Activated CD4-positive, alpha-beta T cell treated with anti-CD3 and anti-CD28 coated beads for 36 hours (primary cell): ENCODE measurements around the gene ZBTB6. TPM values are rescaled to one million over a fixed set of nuclear protein-coding genes. Genes with fewer than 3 reads are reported as not detected.

Source experiments
- ATAC-seq: fragments of 200-7000 bp; cut with Tn5 transposase; one replicate; pipeline ENCODE4 v1.10.0; 2021; ENCODE audit warnings: mild to moderate bottlenecking, moderate library complexity
- CTCF ChIA-PET: fragments of 350-600 bp; sonication (Branson Sonifier 250); formaldehyde crosslinking; loops from one replicate; lab custom pipeline; 2021; ENCODE audit warnings: antibody characterized with exemption; lab: Charles Lee
- POLR2A ChIA-PET: fragments of 350-600 bp; sonication (Branson Sonifier 250); formaldehyde crosslinking; loops from one replicate; lab custom pipeline; 2021; ENCODE audit warnings: antibody characterized with exemption, inconsistent platforms; lab: Charles Lee
- DNase-seq: peaks from one replicate; pipeline ENCODE4 v3.0.0-alpha.2; 2020
- H3K27ac Mint-ChIP-seq: one replicate; pipeline ENCODE4 v1.8.0; 2021; ENCODE audit warnings: mixed read lengths
- H3K27me3 Mint-ChIP-seq: one replicate; pipeline ENCODE4 v1.8.0; 2021; ENCODE audit warnings: mixed read lengths
- H3K36me3 Mint-ChIP-seq: one replicate; pipeline ENCODE4 v1.8.0; 2021; ENCODE audit warnings: low read depth, mixed read lengths
- H3K4me1 Mint-ChIP-seq: one replicate; pipeline ENCODE4 v1.8.0; 2021; ENCODE audit warnings: mixed read lengths
- H3K4me3 Mint-ChIP-seq: one replicate; pipeline ENCODE4 v1.8.0; 2021; ENCODE audit warnings: mild to moderate bottlenecking, moderate library complexity, mixed read lengths
- H3K9me3 Mint-ChIP-seq: one replicate; pipeline ENCODE4 v1.8.0; 2021; ENCODE audit warnings: low read depth, mixed read lengths
- intact Hi-C, 2 experiments: fragments of 100-400 bp; cut with DNase I in 1 of 2; cut with micrococcal nuclease in 1 of 2; formaldehyde crosslinking; loops; one replicate each; pipeline versions ENCODE4 v1.14.2 to v1.15.1; 2022 to 2024; cut with DNase I, micrococcal nuclease
- total RNA-seq, 2 experiments: library from RNA; stranded (reverse); gene quantifications; one replicate each; pipeline ENCODE4 v1.2.3, GENCODE V29; 2021

ZBTB6 gene, protein sequence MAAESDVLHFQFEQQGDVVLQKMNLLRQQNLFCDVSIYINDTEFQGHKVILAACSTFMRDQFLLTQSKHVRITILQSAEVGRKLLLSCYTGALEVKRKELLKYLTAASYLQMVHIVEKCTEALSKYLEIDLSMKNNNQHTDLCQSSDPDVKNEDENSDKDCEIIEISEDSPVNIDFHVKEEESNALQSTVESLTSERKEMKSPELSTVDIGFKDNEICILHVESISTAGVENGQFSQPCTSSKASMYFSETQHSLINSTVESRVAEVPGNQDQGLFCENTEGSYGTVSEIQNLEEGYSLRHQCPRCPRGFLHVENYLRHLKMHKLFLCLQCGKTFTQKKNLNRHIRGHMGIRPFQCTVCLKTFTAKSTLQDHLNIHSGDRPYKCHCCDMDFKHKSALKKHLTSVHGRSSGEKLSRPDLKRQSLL
- total RNA-seq = 1 to 10 TPM; 8.8 to 9.3 TPM

DNA sequence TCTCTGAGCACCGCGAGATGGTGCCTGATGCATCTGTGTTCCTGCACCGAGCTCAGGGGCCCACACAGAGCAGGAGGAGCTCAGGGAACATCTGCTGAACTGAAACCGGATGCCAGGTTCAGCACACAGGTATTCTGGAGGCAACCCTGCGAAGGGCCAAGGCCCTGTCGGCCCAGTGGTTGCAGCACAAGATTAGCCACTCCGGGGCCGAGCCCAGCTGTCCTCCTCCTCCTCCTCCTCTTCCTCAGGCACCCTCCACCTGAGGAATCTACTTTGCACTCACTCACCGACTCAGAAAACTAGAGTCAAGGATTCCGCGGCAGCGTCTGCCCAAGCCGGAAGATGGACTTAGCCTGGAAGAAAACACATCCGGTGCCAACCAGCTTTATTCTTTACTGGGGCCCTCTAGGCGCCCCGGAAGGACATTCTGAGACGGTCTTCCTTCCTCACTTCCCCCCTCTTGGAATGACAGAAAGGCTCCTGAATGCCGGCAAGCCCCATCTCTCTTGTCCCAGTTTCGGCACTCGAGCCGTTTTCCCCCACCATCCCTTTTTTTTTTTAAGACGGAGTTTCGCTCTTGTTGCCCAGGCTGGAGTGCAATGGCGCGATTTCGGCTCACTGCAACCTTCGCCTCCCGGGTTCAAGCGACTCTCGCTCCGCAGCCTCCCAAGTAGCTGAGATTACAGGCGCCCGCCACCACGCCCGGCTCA, at the start of gene ZBTB6:
TSS of gene ZBTB6 (minus strand) at position 360 of the 710 bp plus-strand sequence. CDS start 1,251 bp downstream, outside the sequence.
- H3K4me3 Mint-ChIP-seq = peak within 1 kb of the TSS; percentile 100
- DNase-seq (peak; percentile 86), ATAC-seq (peak; percentile 96)
- H3K4me1 Mint-ChIP-seq = peaks cover 33% of the 10 kb centered on the region
- H3K9me3 Mint-ChIP-seq = no peaks in the 10 kb centered on the region
- ChIA-PET CTCF (interaction anchor here (0.7 to 1.3 kb wide), 7 partner anchors 9 to 78 kb away, joined by 3 to 9 read pairs (median 3); partner anchors contain the start of gene RABGAP1), POLR2A (interaction anchor here (0.6 to 2.2 kb wide), 10 partner anchors 8 to 1676 kb away, joined by 3 to 18 read pairs (median 8); partner anchors contain the start of genes RABGAP1, RC3H2 and ZBTB26)
- peaks cover 32% of the 10 kb centered on the region for H3K36me3 Mint-ChIP-seq
- peak within 1 kb of the TSS; percentile 100 for H3K27ac Mint-ChIP-seq
- intact Hi-C loops = loop anchor here (1.0 to 2.0 kb wide), 6 partner anchors 8 to 355 kb away; partner anchors contain the start of genes RABGAP1 (in 2 of the 2), RC3H2 (in 2 of the 2), ZBTB26 (in 2 of the 2) and PDCL (in 1 of the 2)
- H3K27me3 Mint-ChIP-seq = no peaks in the 10 kb centered on the region

DNA sequence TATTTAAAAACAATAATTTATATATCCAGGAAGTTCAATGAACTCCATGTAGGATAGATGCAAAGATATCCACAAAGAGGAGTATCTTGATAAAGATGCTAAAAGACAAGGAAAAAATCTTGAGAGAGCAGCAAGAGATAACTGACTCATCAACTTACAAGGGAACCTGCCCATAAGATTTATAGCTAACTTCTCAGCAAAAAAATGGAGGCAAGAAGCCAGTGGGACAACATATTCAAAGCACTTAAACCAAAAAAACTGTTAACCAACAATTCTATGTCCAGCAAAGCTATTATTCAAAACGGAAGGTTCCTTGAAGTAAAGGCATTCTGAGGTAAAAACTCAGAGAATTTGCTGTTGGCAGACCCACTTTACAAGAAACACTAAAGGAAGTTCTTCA, 48.0 kb upstream of the ZBTB6 start:
- no peaks in the 10 kb centered on the region for H3K27me3 Mint-ChIP-seq
- DNase-seq (no peak), ATAC-seq (no peak)
- H3K9me3 Mint-ChIP-seq = no peaks in the 10 kb centered on the region
- no peak overlapping the region for H3K27ac Mint-ChIP-seq
- H3K36me3 Mint-ChIP-seq = peaks cover 42% of the 10 kb centered on the region
- POLR2A ChIA-PET = no interaction called here
- intact Hi-C loops = no loop called here
- no peak overlapping the region for H3K4me3 Mint-ChIP-seq
- peaks cover 3% of the 10 kb centered on the region for H3K4me1 Mint-ChIP-seq
- CTCF ChIA-PET = interaction anchor here (1.3 to 1.5 kb wide), 2 partner anchors 21 to 29 kb away, joined by 3 to 4 read pairs; no protein-coding TSS in a partner anchor

DNA sequence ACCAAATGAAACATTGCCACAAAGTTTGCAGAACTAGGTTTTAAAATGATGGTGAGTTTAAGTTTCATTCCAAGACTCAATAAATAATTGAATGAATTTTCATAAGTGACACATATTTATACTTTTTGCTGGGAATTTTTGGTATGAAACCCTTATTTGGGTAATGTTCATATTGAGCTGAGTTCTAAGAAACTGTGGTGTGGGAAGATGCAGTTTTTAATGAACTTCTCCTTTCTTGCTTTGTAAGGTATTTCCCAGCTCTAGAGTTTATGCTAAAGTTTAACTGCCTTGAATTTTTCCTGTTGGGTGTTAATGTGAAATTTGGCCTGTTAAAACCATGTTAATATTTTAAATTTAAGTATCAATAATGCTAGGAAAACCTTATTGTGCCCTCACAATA, 42.8 kb upstream of the ZBTB6 start:
- H3K4me1 Mint-ChIP-seq = peaks cover 15% of the 10 kb centered on the region
- H3K27me3 Mint-ChIP-seq = no peaks in the 10 kb centered on the region
- intact Hi-C loops = no loop called here
- H3K4me3 Mint-ChIP-seq = no peak overlapping the region
- H3K9me3 Mint-ChIP-seq = no peaks in the 10 kb centered on the region
- DNase-seq = no peak
- ChIA-PET POLR2A (no interaction called here), CTCF (interaction anchor here (0.9 kb wide), 1 partner anchor 55 kb away, joined by 3 read pairs; no protein-coding TSS in a partner anchor)
- H3K36me3 Mint-ChIP-seq = peaks cover 32% of the 10 kb centered on the region
- ATAC-seq = no peak
- no peak overlapping the region for H3K27ac Mint-ChIP-seq

DNA sequence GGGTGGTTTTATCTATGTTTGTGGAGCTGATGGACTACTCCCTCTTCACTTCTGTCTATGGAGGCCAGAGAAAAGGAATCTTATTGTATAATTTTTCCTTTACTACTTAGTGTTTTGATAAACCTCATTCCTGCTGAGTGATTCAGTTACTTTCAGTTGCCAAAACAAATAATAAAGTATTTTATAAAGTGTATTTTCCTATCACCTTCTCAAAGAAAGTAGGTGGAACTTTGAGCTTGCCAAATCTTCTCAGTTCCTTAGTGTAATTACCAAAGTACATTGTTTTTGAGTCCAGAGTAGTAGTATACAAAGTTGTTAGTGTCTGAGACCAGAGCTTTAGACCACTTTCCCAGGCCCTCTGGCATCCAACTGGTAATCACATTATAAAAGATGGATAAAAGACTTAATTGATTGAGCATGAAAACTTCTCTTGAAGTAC, 41.1 kb upstream of the ZBTB6 start:
- Mint-ChIP-seq H3K36me3 (peaks cover 17% of the 10 kb centered on the region), H3K9me3 (no peaks in the 10 kb centered on the region), H3K4me1 (peaks cover 27% of the 10 kb centered on the region), H3K4me3 (no peak overlapping the region), H3K27ac (no peak overlapping the region), H3K27me3 (no peaks in the 10 kb centered on the region)
- ATAC-seq (no peak), DNase-seq (no peak)
- ChIA-PET POLR2A (no interaction called here), CTCF (interaction anchor here (0.7 to 1.2 kb wide), 2 partner anchors 23 to 271 kb away, joined by 3 read pairs; partner anchors contain the start of gene ZBTB26)
- intact Hi-C loops = no loop called here

DNA sequence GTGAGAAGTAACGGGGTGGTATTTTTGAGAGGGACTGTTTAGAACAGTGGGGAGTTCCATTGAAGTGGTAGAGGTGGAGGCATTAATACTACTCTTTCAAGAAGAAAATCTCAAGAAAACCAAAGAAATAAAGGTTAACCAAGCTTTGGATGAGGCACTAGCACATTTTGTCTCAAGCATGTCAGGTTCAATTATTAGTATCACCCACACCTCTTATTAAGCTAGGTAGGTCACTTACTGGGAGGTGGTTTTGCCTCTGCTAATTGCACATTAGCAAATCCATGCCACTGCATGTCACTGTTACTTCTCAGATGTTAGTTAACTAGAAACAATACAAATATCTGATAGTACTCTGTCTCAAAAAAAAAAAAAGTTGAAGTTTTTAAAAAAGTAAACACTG, 37.9 kb upstream of the ZBTB6 start:
- Mint-ChIP-seq H3K4me1 (peaks cover 47% of the 10 kb centered on the region), H3K27me3 (no peaks in the 10 kb centered on the region), H3K9me3 (no peaks in the 10 kb centered on the region), H3K27ac (no peak overlapping the region), H3K4me3 (no peak overlapping the region), H3K36me3 (peaks cover 6% of the 10 kb centered on the region)
- ATAC-seq (no peak), DNase-seq (no peak)
- ChIA-PET POLR2A (interaction anchor here (0.5 kb wide), 1 partner anchor 49 kb away, joined by 6 read pairs; no protein-coding TSS in a partner anchor), CTCF (interaction anchor here (1.0 kb wide), 1 partner anchor 11 kb away, joined by 4 read pairs; no protein-coding TSS in a partner anchor)
- intact Hi-C loops = no loop called here

DNA sequence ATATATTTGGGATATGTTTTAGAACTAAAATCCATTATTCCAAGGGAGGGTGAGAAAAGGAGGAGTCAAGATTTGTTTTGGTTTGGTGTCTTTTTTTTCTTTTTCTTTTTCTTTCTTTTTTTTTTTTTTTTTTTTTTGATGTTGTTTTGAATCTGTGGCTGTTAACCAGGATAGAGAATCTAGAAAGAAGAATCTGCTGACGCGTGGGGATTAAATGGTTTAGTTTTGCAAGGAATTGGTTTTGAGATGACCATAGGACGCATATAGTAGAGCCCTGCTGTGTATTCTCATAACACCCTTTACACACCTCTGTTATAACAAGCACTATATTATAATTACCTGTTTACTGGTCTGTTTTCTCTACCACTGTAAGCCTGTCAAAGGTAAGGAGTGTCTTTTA, 37.1 kb upstream of the ZBTB6 start:
- ChIA-PET POLR2A (no interaction called here), CTCF (no interaction called here)
- DNase-seq = no peak
- ATAC-seq = no peak
- H3K27me3 Mint-ChIP-seq = no peaks in the 10 kb centered on the region
- H3K9me3 Mint-ChIP-seq = no peaks in the 10 kb centered on the region
- intact Hi-C loops = no loop called here
- H3K36me3 Mint-ChIP-seq = peaks cover 6% of the 10 kb centered on the region
- H3K4me3 Mint-ChIP-seq = no peak overlapping the region
- H3K27ac Mint-ChIP-seq = no peak overlapping the region
- H3K4me1 Mint-ChIP-seq = peaks cover 55% of the 10 kb centered on the region

DNA sequence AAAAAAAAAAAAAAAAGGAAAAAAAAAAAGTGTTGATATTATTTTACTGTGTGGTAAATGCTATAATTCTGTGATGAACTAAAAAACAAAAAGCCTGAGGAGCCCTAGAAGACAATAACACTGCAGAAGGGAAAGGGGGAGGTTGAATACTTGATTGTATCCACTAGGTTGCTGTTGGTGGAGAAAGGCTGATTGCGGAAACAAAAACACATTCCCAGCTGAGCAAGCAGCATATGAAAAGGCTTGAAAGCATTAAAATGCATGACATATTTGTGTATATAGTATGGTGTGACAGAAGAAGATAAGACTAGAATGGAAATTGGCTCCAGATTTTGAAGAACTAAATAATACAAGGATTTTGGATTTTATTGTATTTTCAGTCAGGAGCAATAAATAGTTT, 36.6 kb upstream of the ZBTB6 start:
- CTCF ChIA-PET = no interaction called here
- Mint-ChIP-seq H3K4me3 (no peak overlapping the region), H3K27me3 (no peaks in the 10 kb centered on the region), H3K4me1 (peaks cover 52% of the 10 kb centered on the region), H3K27ac (no peak overlapping the region), H3K36me3 (peaks cover 7% of the 10 kb centered on the region), H3K9me3 (no peaks in the 10 kb centered on the region)
- DNase-seq (no peak), ATAC-seq (no peak)
- POLR2A ChIA-PET = interaction anchor here (0.6 kb wide), 1 partner anchor 40 kb away, joined by 3 read pairs; no protein-coding TSS in a partner anchor
- intact Hi-C loops = loop anchor here in 1 of 2 experiments (5.0 to 10.0 kb wide), 2 partner anchors 275 to 487 kb away; no protein-coding TSS in a partner anchor

DNA sequence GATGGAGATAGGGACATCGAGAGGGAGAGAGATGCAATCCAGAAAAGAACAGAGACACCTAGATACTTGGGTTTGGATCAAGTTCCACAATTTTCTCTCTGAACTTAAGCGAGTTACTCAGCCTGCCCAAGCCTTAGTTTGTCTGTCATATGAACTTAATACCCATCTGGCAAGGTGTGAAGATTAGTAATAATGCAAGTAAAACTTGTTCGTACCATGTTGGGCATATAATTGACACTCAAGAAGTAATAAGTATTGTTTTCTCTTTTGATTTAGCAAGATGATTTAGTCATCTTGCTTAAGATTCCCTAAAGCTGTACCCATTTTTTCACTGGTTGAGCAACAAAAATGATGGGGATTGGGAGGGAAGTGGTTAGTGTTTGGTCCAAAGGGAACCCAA, 35.2 kb upstream of the ZBTB6 start:
- DNase-seq = peak; percentile 20
- peak overlapping the region; percentile 8 for H3K4me3 Mint-ChIP-seq
- no peaks in the 10 kb centered on the region for H3K9me3 Mint-ChIP-seq
- ChIA-PET POLR2A (interaction anchor here (0.7 to 1.1 kb wide), 2 partner anchors 31 to 36 kb away, joined by 3 to 6 read pairs; partner anchors contain the start of gene ZBTB6), CTCF (interaction anchor here (1.0 kb wide), 1 partner anchor 11 kb away, joined by 3 read pairs; no protein-coding TSS in a partner anchor)
- ATAC-seq = peak; percentile 95
- H3K27me3 Mint-ChIP-seq = no peaks in the 10 kb centered on the region
- H3K36me3 Mint-ChIP-seq = peaks cover 7% of the 10 kb centered on the region
- intact Hi-C loops = loop anchor here in 1 of 2 experiments (5.0 to 10.0 kb wide), 2 partner anchors 276 to 486 kb away; no protein-coding TSS in a partner anchor
- H3K27ac Mint-ChIP-seq = peak overlapping the region; percentile 75
- peaks cover 48% of the 10 kb centered on the region for H3K4me1 Mint-ChIP-seq

DNA sequence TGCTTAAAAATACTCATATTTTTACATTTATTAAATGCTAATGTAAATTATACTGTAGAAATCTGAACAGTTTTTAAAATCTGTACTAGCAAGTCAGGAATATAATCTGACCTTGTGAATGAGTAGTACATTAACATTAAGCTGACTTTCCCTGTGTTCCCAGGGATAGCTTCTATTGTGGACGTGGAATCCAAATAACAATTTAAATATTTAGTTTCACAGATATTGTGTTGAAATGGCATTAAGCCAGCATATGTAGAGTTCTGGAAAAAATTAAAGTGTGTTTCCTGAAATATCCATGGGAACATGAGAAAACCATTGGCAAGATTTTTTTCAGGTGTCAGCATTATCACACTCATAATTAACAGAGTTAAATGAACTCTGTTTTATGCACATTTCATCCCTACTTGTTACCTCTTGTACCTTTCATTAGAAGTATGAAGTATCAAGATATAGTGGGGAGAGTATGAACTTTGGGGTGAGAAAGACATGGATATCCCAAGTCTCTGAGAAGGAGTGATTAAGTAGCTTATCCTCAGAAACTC, 33.4 kb upstream of the ZBTB6 start:
- ATAC-seq (no peak), DNase-seq (no peak)
- Mint-ChIP-seq H3K27me3 (no peaks in the 10 kb centered on the region), H3K4me1 (peaks cover 61% of the 10 kb centered on the region), H3K27ac (no peak overlapping the region), H3K36me3 (peaks cover 9% of the 10 kb centered on the region), H3K9me3 (no peaks in the 10 kb centered on the region), H3K4me3 (no peak overlapping the region)
- CTCF ChIA-PET = interaction anchor here (1.6 to 1.7 kb wide), 2 partner anchors 17 to 43 kb away, joined by 4 to 5 read pairs; no protein-coding TSS in a partner anchor
- POLR2A ChIA-PET = no interaction called here
- intact Hi-C loops = loop anchor here in 1 of 2 experiments (5.0 to 10.0 kb wide), 2 partner anchors 278 to 484 kb away; no protein-coding TSS in a partner anchor

DNA sequence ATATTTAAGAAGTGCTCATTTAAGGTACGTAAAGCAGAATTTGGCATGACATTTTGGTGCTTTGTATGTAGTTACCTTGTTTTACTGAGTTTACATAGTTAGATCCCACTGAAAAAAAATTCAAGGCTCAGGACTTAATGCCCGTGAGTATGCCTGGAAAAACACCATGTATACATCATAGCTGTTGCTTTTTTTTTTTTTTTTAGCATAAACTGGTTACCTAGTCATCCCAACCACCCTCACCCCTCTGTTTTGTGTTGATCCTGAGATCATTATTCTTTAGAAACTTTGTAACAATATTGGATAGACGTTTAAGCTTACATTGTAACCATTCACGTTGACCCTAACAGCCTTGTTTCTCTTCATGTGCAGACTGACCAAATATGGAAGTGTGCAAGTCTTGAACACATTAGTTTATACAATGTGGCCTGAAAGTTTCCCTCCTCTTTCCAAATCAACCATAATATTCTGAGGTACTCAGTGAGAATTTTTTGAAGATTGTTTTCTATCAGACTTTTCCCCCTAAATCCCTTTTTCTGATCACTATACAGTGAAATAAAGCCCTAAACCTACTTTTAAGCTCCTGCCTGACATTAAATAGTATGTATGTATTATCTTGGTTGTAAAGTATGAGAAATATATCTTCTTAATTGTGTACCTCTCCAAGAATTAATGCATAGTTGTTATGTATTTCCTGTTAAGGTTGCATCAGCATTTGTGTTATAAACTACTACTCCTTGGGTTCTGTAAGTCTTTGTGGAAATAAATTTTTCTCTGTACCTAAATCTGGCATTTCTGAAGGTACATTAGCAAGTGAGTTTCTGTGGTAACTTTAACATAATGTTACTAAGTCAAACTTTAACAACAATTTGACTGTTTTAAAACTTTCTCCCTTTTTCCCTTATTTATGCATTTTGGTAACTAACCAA, 32.1 kb upstream of the ZBTB6 start:
- DNase-seq (no peak), ATAC-seq (no peak)
- Mint-ChIP-seq H3K27me3 (no peaks in the 10 kb centered on the region), H3K36me3 (peaks cover 13% of the 10 kb centered on the region), H3K4me1 (peaks cover 61% of the 10 kb centered on the region), H3K4me3 (no peak overlapping the region), H3K9me3 (no peaks in the 10 kb centered on the region), H3K27ac (peak overlapping the region; percentile 40)
- intact Hi-C loops = loop anchor here in 1 of 2 experiments (5.0 to 10.0 kb wide), 2 partner anchors 280 to 483 kb away; no protein-coding TSS in a partner anchor
- POLR2A ChIA-PET = no interaction called here
- CTCF ChIA-PET = no interaction called here
